Osteocyte (in vitro differentiated cells): Measurements from ENCODE around the gene OXSM. TPM values are rescaled to one million over a fixed set of nuclear protein-coding genes. Genes with fewer than 3 reads are reported as not detected.

Experiments
- DNase-seq: peaks from one replicate; pipeline ENCODE4 v3.0.0; 2021; ENCODE audit warnings: mixed read lengths; ENCODE audit not compliant: unreplicated experiment; ENCODE audit errors: extremely low spot score
- H3K27ac Mint-ChIP-seq: one replicate; pipeline ENCODE4 v1.8.0; 2021; ENCODE audit warnings: mild to moderate bottlenecking, mixed read lengths; ENCODE audit not compliant: unreplicated experiment
- H3K27me3 Mint-ChIP-seq: one replicate; pipeline ENCODE4 v1.8.0; 2021; ENCODE audit warnings: mixed read lengths; ENCODE audit not compliant: unreplicated experiment
- H3K36me3 Mint-ChIP-seq: one replicate; pipeline ENCODE4 v1.8.0; 2021; ENCODE audit warnings: mixed read lengths; ENCODE audit not compliant: unreplicated experiment
- H3K4me1 Mint-ChIP-seq: one replicate; pipeline ENCODE4 v1.8.0; 2021; ENCODE audit warnings: mixed read lengths; ENCODE audit not compliant: unreplicated experiment
- H3K4me3 Mint-ChIP-seq: one replicate; pipeline ENCODE4 v1.8.0; 2021; ENCODE audit warnings: mild to moderate bottlenecking, moderate library complexity, mixed read lengths; ENCODE audit not compliant: unreplicated experiment
- H3K9me3 Mint-ChIP-seq: one replicate; pipeline ENCODE4 v1.8.0; 2021; ENCODE audit warnings: mixed read lengths; ENCODE audit not compliant: unreplicated experiment
- total RNA-seq: library from RNA; stranded (reverse); gene quantifications from 2 replicates; pipeline ENCODE4 v1.2.1, GENCODE V29; 2021
- TF ChIP-seq, protein P1 (sequence below): fragments of 200-600 bp; sonication (generic); IDR thresholded peaks from 2 replicates; pipeline ENCODE4 v1.5.0; 2021; ENCODE audit warnings: antibody characterized with exemption, mild to moderate bottlenecking, moderate library complexity

Gene OXSM
- total RNA-seq, 1 donor from 2014 or later, result 7.7 TPM

DNA sequence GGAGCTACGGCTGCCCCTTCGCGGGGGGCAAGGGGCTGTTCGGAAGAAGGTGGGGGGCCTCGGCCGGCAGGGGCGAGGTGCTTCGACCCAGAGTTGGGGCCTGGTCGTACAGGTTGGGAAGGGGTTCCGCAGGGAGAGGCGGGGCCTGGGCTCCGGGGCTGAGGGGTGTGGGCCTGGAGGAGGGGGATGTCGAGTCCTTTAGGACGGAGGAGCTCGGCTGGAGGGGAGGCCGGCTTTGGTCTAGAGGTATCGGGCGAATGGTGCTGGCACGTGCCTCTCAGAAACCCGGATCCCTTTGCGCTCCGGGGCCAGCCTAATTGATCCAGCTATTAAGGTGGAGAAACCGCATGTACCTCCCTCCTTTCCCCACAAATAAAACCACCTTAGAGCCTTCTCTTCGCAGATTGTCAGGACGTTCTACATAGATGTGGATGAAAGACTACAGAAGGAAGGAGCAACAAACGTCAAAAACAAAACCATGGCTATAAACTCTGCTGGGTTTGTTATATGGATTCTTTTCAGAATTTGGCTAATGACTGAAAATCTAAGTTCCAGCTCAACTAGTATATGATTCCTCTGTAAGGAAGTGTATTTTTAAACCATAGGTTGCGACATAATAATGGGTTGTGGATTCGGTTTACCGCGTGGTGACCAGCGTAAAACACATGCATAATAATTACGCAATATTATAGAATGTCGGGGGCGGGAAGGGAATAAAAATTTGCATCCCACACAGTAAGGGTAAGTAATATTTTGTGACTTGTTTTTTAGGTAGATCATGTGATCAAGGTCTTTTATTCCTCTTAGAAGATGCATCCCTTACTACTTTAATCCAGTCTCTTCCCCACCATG lies 6.0 kb upstream of the OXSM start:
- no peaks in the 10 kb centered on the region for H3K27me3 Mint-ChIP-seq

DNA sequence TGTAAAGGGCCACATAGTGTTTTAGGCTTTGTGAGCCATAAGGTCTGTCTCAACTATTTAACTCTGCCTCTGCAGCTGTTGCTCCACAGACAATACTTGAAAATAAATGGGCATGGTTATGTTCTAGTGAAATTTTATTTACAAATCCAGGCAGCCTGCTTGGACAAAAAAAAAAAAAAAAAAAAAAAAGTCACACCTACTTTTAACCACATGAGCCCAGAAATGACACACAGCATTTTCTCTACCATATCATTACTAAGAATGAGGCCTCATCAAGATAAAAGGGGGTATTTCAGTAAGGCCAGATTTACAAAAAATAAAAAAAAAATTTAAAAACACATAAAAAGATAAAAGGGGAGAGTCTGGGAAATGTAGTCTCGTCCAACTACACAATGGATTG lies 4.9 kb upstream of the OXSM start:
- no peaks in the 10 kb centered on the region for H3K9me3 Mint-ChIP-seq
- no peaks in the 10 kb centered on the region for H3K27me3 Mint-ChIP-seq
- H3K27ac Mint-ChIP-seq, result no peak overlapping the region
- peak overlapping the region; percentile 80 for H3K4me3 Mint-ChIP-seq
- DNase-seq, result no peak
- peaks cover 4% of the 10 kb centered on the region for H3K36me3 Mint-ChIP-seq
- peaks cover 42% of the 10 kb centered on the region for H3K4me1 Mint-ChIP-seq
- TF ChIP-seq, protein P1, sequence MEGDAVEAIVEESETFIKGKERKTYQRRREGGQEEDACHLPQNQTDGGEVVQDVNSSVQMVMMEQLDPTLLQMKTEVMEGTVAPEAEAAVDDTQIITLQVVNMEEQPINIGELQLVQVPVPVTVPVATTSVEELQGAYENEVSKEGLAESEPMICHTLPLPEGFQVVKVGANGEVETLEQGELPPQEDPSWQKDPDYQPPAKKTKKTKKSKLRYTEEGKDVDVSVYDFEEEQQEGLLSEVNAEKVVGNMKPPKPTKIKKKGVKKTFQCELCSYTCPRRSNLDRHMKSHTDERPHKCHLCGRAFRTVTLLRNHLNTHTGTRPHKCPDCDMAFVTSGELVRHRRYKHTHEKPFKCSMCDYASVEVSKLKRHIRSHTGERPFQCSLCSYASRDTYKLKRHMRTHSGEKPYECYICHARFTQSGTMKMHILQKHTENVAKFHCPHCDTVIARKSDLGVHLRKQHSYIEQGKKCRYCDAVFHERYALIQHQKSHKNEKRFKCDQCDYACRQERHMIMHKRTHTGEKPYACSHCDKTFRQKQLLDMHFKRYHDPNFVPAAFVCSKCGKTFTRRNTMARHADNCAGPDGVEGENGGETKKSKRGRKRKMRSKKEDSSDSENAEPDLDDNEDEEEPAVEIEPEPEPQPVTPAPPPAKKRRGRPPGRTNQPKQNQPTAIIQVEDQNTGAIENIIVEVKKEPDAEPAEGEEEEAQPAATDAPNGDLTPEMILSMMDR, result no peak

More for the DNA sequence above, 6.0 kb upstream of the OXSM start:
- peaks cover 42% of the 10 kb centered on the region for H3K4me1 Mint-ChIP-seq
- no peaks in the 10 kb centered on the region for H3K9me3 Mint-ChIP-seq
- H3K27ac Mint-ChIP-seq, result peak overlapping the region; percentile 63
- H3K4me3 Mint-ChIP-seq, result peak overlapping the region; percentile 80
- TF ChIP-seq, protein P1, result no peak
- DNase-seq, result no peak
- H3K36me3 Mint-ChIP-seq, result peaks cover 4% of the 10 kb centered on the region

DNA sequence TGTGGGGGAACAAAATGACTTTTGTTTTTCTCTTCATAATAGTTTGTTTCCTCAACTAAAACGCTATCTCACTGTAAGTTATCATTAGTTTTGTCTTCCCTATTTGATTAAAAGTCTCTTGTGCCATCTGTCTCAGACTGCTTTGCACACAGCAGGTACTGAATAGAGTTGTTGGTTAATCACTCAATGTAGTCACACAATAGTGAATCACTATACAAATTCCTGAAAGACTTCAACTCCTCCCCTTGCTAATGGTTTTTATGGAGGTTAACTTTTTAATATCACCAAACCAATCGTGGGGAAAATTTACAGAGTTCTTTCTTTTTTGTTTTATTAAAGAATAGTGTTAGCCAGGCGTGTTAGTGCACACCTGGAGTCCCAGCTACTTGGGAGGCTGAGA lies 4.1 kb upstream of the OXSM start:
- Mint-ChIP-seq H3K4me3 (no peak overlapping the region), H3K9me3 (no peaks in the 10 kb centered on the region), H3K27ac (no peak overlapping the region), H3K27me3 (no peaks in the 10 kb centered on the region), H3K4me1 (peaks cover 42% of the 10 kb centered on the region), H3K36me3 (peaks cover 5% of the 10 kb centered on the region)
- DNase-seq, result no peak
- TF ChIP-seq, protein P1, result no peak

DNA sequence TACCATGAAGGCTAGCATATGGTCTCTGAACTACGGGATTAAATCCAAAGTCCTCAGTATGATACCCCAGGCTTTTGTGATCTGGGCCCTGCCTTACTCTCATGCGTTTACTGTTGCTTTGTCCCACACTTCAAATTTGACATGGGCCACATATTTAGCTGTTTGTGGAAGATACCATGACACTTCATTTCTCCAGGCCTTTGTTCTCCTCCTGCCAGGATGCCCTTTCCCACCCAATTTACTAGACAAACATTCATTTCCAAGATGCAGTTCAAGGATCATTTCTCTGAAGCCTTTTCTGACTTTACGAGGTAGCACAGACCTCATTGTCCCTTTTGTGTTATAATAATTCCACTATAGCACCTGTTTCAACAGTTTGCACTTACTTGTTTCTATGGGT lies 2.2 kb upstream of the OXSM start:
- Mint-ChIP-seq H3K4me1 (peaks cover 31% of the 10 kb centered on the region), H3K9me3 (no peaks in the 10 kb centered on the region), H3K27me3 (no peaks in the 10 kb centered on the region), H3K36me3 (peaks cover 6% of the 10 kb centered on the region), H3K4me3 (no peak overlapping the region), H3K27ac (no peak overlapping the region)
- no peak for DNase-seq
- TF ChIP-seq, protein P1, result no peak

DNA sequence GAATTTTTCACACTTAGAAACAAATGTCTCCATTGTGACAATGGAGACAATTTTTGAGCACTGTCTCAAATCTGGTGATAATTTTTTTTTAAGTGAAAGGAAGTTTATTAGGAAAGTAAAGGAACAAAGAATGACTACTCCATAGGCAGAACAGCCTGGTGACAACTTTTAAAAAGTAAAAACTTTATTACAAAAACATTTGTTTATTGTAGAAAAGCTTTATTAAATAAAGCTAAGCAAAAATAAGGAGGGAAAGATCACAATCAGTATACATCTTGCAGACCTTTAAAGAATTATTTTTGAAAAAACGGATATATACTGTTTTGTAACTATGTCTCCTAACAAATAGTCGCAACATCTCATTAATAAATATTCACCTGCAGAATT lies 688 bp upstream of the OXSM start:
- Mint-ChIP-seq H3K9me3 (no peaks in the 10 kb centered on the region), H3K4me3 (peak overlapping the region; percentile 93), H3K4me1 (peaks cover 24% of the 10 kb centered on the region), H3K27me3 (no peaks in the 10 kb centered on the region), H3K36me3 (peaks cover 8% of the 10 kb centered on the region), H3K27ac (peak overlapping the region; percentile 95)
- TF ChIP-seq, protein P1, result no peak
- DNase-seq, result no peak
